Lower leg skin (tissue), 3 donors: ENCODE measurements around the gene BBS4.

Experiments
- CTCF ChIP-seq, 3 donors: fragments of 450-650 bp; IDR thresholded peaks; one replicate each; pipeline ENCODE4 v1.5.1; 2016; ENCODE audit warnings: antibody characterized with exemption in 3 of 3, mild to moderate bottlenecking in 3 of 3, moderate library complexity in 2 of 3
- POLR2A ChIP-seq, 2 donors: fragments of 450-650 bp; IDR thresholded peaks; one replicate each; pipeline ENCODE4 v1.6.1; 2016 to 2017; ENCODE audit warnings: antibody characterized with exemption in 2 of 2, mild to moderate bottlenecking in 1 of 2, moderate library complexity in 1 of 2

GRCh38 chr15:72785432-72785831, 99.4 kb downstream of the BBS4 start:
- TF ChIP-seq CTCF (IDR thresholded peaks at IDR 0.05) = no peak
- no peak for TF ChIP-seq POLR2A (IDR thresholded peaks at IDR 0.05)
